ENCODE measurements around the gene LRP2BP. TPM values are rescaled to one million over a fixed set of nuclear protein-coding genes. Genes with fewer than 3 reads are reported as not detected.

Gene LRP2BP
- 3.5 TPM for total RNA-seq
- polyA plus RNA-seq = 1 to 10 TPM in 2 of 4 donors, under 1 TPM in 2; 0.54 to 1.2 (median 0.97) TPM

- H3K4me1 ChIP-seq (ENCODE audit: control insufficient read depth, insufficient read depth, low read length, poor library complexity, severe bottlenecking) = peaks cover 21% of the 10 kb centered on the region
- DNase-seq = peak in 2 of 3 donors; percentile 41 to 72
- peaks cover 9% of the 10 kb centered on the region for H3K36me3 ChIP-seq (ENCODE audit: control insufficient read depth, insufficient read depth, low read length)
- no peaks in the 10 kb centered on the region for H3K9me3 ChIP-seq (ENCODE audit: control insufficient read depth in 2 of 2, low read length in 2 of 2)
- H3K27ac ChIP-seq (ENCODE audit: insufficient read depth, low read length, poor library complexity, severe bottlenecking) = peak within 1 kb of the TSS; percentile 99
- H3K27me3 ChIP-seq (ENCODE audit: control insufficient read depth, insufficient read depth, low read length) = no peaks in the 10 kb centered on the region
- H3K4me1 Mint-ChIP-seq = peaks cover 10 to 40% (median 30%) of the 10 kb centered on the region in 4 donors
- peak within 1 kb of the TSS; percentile 98 to 100 (median 99) for H3K27ac Mint-ChIP-seq
- no peak for ATAC-seq (ENCODE audit: low read depth in 2 of 2)
- no peaks in the 10 kb centered on the region for H3K27me3 Mint-ChIP-seq
- peak within 1 kb of the TSS; percentile 99 for H3K4me3 ChIP-seq (ENCODE audit: low read depth, low read length)
- H3K9me3 Mint-ChIP-seq = no peaks in the 10 kb centered on the region
- H3K4me3 Mint-ChIP-seq = peak within 1 kb of the TSS; percentile 94 to 100 (median 96)
- H3K36me3 Mint-ChIP-seq = peaks cover 15% of the 10 kb centered on the region
Observed at GRCh38 chr4:185395238-185395955, at the start of gene LRP2BP. Gene LRP2BP, minus strand, starts transcription at chr4:185395924. Its CDS starts 17,738 bp downstream, at chr4:185378186.

GRCh38 chr4:185445209-185445608, 49.5 kb upstream of the LRP2BP start:
- no peaks in the 10 kb centered on the region for H3K36me3 Mint-ChIP-seq
- H3K9me3 ChIP-seq (ENCODE audit: control insufficient read depth in 2 of 2, low read length in 2 of 2) = no peaks in the 10 kb centered on the region
- no peaks in the 10 kb centered on the region for H3K4me1 ChIP-seq (ENCODE audit: control insufficient read depth, insufficient read depth, low read length, poor library complexity, severe bottlenecking)
- no peak for DNase-seq
- H3K9me3 Mint-ChIP-seq = peaks cover 0 to 1% (median 0%) of the 10 kb centered on the region in 7 donors
- no peak overlapping the region for H3K27ac ChIP-seq (ENCODE audit: insufficient read depth, low read length, poor library complexity, severe bottlenecking)
- H3K36me3 ChIP-seq (ENCODE audit: control insufficient read depth, insufficient read depth, low read length) = no peaks in the 10 kb centered on the region
- peaks cover 6% of the 10 kb centered on the region for H3K27me3 ChIP-seq (ENCODE audit: control insufficient read depth, insufficient read depth, low read length)
- H3K4me3 ChIP-seq (ENCODE audit: low read depth, low read length) = no peak overlapping the region
- H3K4me1 Mint-ChIP-seq = no peaks in the 10 kb centered on the region
- no peak overlapping the region for H3K27ac Mint-ChIP-seq
- no peak for ATAC-seq (ENCODE audit: low read depth in 2 of 2)
- H3K27me3 Mint-ChIP-seq = peaks cover 29% of the 10 kb centered on the region
- H3K4me3 Mint-ChIP-seq = no peak overlapping the region

- Histone ChIP-seq H3K4me3 (ENCODE audit: low read depth, low read length) (no peak overlapping the region), H3K4me1 (ENCODE audit: control insufficient read depth, insufficient read depth, low read length, poor library complexity, severe bottlenecking) (no peaks in the 10 kb centered on the region), H3K36me3 (ENCODE audit: control insufficient read depth, insufficient read depth, low read length) (no peaks in the 10 kb centered on the region), H3K9me3 (ENCODE audit: control insufficient read depth in 2 of 2, low read length in 2 of 2) (no peaks in the 10 kb centered on the region), H3K27ac (ENCODE audit: insufficient read depth, low read length, poor library complexity, severe bottlenecking) (no peak overlapping the region), H3K27me3 (ENCODE audit: control insufficient read depth, insufficient read depth, low read length) (peaks cover 17% of the 10 kb centered on the region)
- no peak overlapping the region for H3K27ac Mint-ChIP-seq
- no peaks in the 10 kb centered on the region for H3K4me1 Mint-ChIP-seq
- no peak overlapping the region for H3K4me3 Mint-ChIP-seq
- no peak for ATAC-seq (ENCODE audit: low read depth in 2 of 2)
- H3K9me3 Mint-ChIP-seq = peaks cover 0 to 1% (median 0%) of the 10 kb centered on the region in 7 donors
- DNase-seq = no peak
- H3K27me3 Mint-ChIP-seq = peaks cover 15% of the 10 kb centered on the region
- H3K36me3 Mint-ChIP-seq = no peaks in the 10 kb centered on the region
Observed at GRCh38 chr4:185441479-185441878, 45.8 kb upstream of the LRP2BP start.

GRCh38 chr4:185437809-185438208, 42.1 kb upstream of the LRP2BP start:
- peak in 1 of 3 donors; percentile 7 for DNase-seq
- Mint-ChIP-seq H3K4me3 (no peak overlapping the region), H3K9me3 (peaks cover 0 to 1% (median 0%) of the 10 kb centered on the region in 7 donors)

GRCh38 chr4:185435466-185435865, 39.7 kb upstream of the LRP2BP start:
- Mint-ChIP-seq H3K4me3 (no peak overlapping the region), H3K9me3 (no peaks in the 10 kb centered on the region), H3K27me3 (peaks cover 30% of the 10 kb centered on the region), H3K4me1 (no peaks in the 10 kb centered on the region), H3K36me3 (no peaks in the 10 kb centered on the region), H3K27ac (no peak overlapping the region)
- DNase-seq = no peak
- Histone ChIP-seq H3K27me3 (ENCODE audit: control insufficient read depth, insufficient read depth, low read length) (peaks cover 11% of the 10 kb centered on the region), H3K27ac (ENCODE audit: insufficient read depth, low read length, poor library complexity, severe bottlenecking) (no peak overlapping the region), H3K36me3 (ENCODE audit: control insufficient read depth, insufficient read depth, low read length) (no peaks in the 10 kb centered on the region), H3K4me3 (ENCODE audit: low read depth, low read length) (no peak overlapping the region), H3K9me3 (ENCODE audit: control insufficient read depth in 2 of 2, low read length in 2 of 2) (no peaks in the 10 kb centered on the region), H3K4me1 (ENCODE audit: control insufficient read depth, insufficient read depth, low read length, poor library complexity, severe bottlenecking) (no peaks in the 10 kb centered on the region)
- ATAC-seq (ENCODE audit: low read depth in 2 of 2) = no peak

More at GRCh38 chr4:185437809-185438208, 42.1 kb upstream of the LRP2BP start:
- H3K36me3 Mint-ChIP-seq = no peaks in the 10 kb centered on the region
- ATAC-seq (ENCODE audit: low read depth in 2 of 2) = no peak
- no peaks in the 10 kb centered on the region for H3K4me1 Mint-ChIP-seq
- no peak overlapping the region for H3K27ac ChIP-seq (ENCODE audit: insufficient read depth, low read length, poor library complexity, severe bottlenecking)
- H3K9me3 ChIP-seq (ENCODE audit: control insufficient read depth in 2 of 2, low read length in 2 of 2) = no peaks in the 10 kb centered on the region
- H3K27me3 ChIP-seq (ENCODE audit: control insufficient read depth, insufficient read depth, low read length) = peaks cover 16% of the 10 kb centered on the region
- H3K27me3 Mint-ChIP-seq = peaks cover 25% of the 10 kb centered on the region
- H3K36me3 ChIP-seq (ENCODE audit: control insufficient read depth, insufficient read depth, low read length) = no peaks in the 10 kb centered on the region
- H3K4me3 ChIP-seq (ENCODE audit: low read depth, low read length) = no peak overlapping the region
- no peak overlapping the region for H3K27ac Mint-ChIP-seq
- no peaks in the 10 kb centered on the region for H3K4me1 ChIP-seq (ENCODE audit: control insufficient read depth, insufficient read depth, low read length, poor library complexity, severe bottlenecking)

- Histone ChIP-seq H3K27me3 (ENCODE audit: control insufficient read depth, insufficient read depth, low read length) (no peaks in the 10 kb centered on the region), H3K4me3 (ENCODE audit: low read depth, low read length) (no peak overlapping the region), H3K36me3 (ENCODE audit: control insufficient read depth, insufficient read depth, low read length) (no peaks in the 10 kb centered on the region), H3K4me1 (ENCODE audit: control insufficient read depth, insufficient read depth, low read length, poor library complexity, severe bottlenecking) (peaks cover 13% of the 10 kb centered on the region), H3K27ac (ENCODE audit: insufficient read depth, low read length, poor library complexity, severe bottlenecking) (no peak overlapping the region), H3K9me3 (ENCODE audit: control insufficient read depth in 2 of 2, low read length in 2 of 2) (no peaks in the 10 kb centered on the region)
- H3K36me3 Mint-ChIP-seq = no peaks in the 10 kb centered on the region
- peaks cover 46% of the 10 kb centered on the region for H3K27me3 Mint-ChIP-seq
- H3K4me1 Mint-ChIP-seq = peaks cover 0 to 13% (median 7%) of the 10 kb centered on the region in 4 donors
- peak overlapping the region in 1 of 3 donors; percentile 43 for H3K27ac Mint-ChIP-seq
- ATAC-seq (ENCODE audit: low read depth in 2 of 2) (no peak), DNase-seq (no peak)
- H3K4me3 Mint-ChIP-seq = peak overlapping the region in 1 of 4 donors; percentile 1
- H3K9me3 Mint-ChIP-seq = no peaks in the 10 kb centered on the region
Observed at GRCh38 chr4:185429660-185430059, 33.9 kb upstream of the LRP2BP start.

- Mint-ChIP-seq H3K4me1 (peaks cover 10 to 27% (median 16%) of the 10 kb centered on the region in 4 donors), H3K27me3 (peaks cover 38% of the 10 kb centered on the region), H3K9me3 (no peaks in the 10 kb centered on the region), H3K27ac (peak overlapping the region in 2 of 3 donors; percentile 57 to 97), H3K4me3 (peak overlapping the region in 3 of 4 donors; percentile 40 to 72 (median 67)), H3K36me3 (no peaks in the 10 kb centered on the region)
- peaks cover 17% of the 10 kb centered on the region for H3K4me1 ChIP-seq (ENCODE audit: control insufficient read depth, insufficient read depth, low read length, poor library complexity, severe bottlenecking)
- ATAC-seq (ENCODE audit: low read depth in 2 of 2) = no peak
- no peak overlapping the region for H3K27ac ChIP-seq (ENCODE audit: insufficient read depth, low read length, poor library complexity, severe bottlenecking)
- no peaks in the 10 kb centered on the region for H3K9me3 ChIP-seq (ENCODE audit: control insufficient read depth in 2 of 2, low read length in 2 of 2)
- H3K36me3 ChIP-seq (ENCODE audit: control insufficient read depth, insufficient read depth, low read length) = peaks cover under 1% of the 10 kb centered on the region
- DNase-seq = no peak
- H3K27me3 ChIP-seq (ENCODE audit: control insufficient read depth, insufficient read depth, low read length) = no peaks in the 10 kb centered on the region
- H3K4me3 ChIP-seq (ENCODE audit: low read depth, low read length) = no peak overlapping the region
Observed at GRCh38 chr4:185426960-185427688, 31.4 kb upstream of the LRP2BP start.

Data from CD4-positive, CD25-positive, alpha-beta regulatory T cell (primary cell).